GM18858 (cell line): ENCODE data around the gene MCF2L2.
"Not testable (repeated sequence)": the region's sequence is repeated elsewhere in the genome, so short reads cannot be mapped to it uniquely, and the experiment has no call there.

Experiments used
- ATAC-seq: cut with Tn5 transposase; IDR thresholded peaks from one replicate; pipeline ENCODE4 v1.9.1; 2021; ENCODE audit not compliant: unreplicated experiment

MCF2L2 gene

DNA sequence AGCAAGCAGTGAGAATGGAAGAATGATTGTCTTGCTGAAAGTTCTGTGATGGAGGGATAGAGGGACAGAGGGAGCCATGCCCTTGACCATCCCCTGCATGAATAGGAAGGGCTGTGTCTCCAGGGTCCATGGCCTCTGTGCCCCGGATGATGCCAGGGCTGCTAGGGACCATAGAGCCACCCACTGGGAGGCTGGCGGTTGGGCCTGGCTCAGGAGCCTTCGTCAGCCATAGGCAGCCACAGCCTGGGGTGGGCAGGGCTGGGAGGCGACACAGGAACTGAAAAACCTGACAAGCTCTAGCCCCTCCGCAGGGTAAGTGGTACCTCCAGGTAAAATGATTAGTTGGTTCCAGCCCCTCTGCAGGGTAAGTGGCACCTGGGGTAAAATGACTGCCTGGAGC, 246.8 kb downstream of the MCF2L2 start:
- no peak for ATAC-seq

DNA sequence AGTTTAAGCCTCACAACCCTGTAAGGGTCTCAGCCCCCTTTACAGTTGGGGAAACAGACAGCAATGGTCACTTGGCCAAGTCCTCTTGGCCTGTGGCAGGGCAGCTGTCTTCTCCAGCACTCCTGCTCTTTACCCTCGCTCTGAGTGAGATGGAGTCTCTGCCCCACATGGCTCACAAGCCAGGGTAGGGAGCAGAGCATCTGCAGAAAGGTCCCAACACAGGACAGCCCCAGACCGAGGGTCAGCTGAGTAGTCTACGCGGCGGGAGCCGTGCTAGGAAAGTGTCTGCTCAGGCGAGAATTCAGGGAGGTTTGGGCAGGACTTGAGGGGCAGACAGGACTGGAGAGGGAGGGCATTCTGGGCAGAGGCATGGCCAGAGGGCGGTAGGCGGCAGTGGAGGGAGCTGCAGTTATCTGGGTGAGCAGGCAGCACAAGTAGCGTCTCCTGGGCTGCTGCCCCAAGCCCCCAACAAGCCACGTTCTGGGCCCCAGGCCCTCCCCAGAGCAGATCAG, 247.6 kb downstream of the MCF2L2 start:
- ATAC-seq, result no peak

DNA sequence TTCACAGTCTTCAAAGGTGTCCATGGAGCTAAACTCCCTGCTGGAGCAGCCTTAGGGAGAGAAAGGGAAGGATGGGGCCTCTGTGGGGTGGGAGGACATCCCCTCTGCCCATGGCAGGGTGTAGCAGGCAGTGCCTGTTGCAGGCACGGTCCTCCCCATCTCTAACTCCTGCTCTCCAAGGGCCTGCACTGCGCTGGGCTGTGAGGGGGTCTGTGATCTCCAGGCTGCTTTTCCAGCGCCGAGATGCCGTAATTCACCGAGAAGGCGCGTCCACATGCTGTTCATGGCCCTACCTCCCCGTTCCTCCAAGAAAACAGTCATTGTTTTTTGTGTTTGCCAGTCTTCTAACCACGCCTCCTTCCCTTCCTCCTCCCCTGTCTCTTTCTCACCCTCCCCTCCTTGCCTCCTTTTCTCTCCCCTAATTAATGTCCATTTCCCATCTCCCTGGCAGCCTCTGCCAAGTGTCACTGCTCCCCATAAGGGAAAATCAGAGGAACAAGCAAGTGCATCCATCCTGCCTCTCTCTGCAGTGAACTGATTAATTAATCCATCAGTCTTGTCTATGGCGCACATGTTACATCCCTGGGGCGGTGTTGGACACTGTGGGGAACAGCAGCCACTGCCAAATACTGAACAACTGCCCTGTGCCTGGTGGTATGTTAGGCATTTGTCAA, 248.2 kb downstream of the MCF2L2 start:
- no peak for ATAC-seq

DNA sequence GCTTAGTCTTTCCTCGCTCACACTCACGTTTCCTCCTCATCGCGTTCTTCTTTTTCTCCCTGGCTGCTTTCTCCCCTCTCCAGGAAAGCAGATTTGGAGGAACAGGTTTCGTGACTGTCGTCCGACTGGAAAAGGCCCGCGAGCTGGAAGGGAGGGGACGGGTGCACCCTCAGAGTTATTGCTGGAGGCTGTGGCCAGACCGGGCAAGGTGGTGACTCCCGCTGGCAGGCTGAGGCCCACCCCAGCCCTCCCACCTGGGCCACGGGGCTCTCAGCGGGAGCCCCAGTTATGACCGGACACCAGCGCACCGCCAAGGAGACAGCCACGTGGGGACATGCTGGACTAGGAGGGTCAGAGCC, 248.9 kb downstream of the MCF2L2 start:
- not testable (repeated sequence) for ATAC-seq

DNA sequence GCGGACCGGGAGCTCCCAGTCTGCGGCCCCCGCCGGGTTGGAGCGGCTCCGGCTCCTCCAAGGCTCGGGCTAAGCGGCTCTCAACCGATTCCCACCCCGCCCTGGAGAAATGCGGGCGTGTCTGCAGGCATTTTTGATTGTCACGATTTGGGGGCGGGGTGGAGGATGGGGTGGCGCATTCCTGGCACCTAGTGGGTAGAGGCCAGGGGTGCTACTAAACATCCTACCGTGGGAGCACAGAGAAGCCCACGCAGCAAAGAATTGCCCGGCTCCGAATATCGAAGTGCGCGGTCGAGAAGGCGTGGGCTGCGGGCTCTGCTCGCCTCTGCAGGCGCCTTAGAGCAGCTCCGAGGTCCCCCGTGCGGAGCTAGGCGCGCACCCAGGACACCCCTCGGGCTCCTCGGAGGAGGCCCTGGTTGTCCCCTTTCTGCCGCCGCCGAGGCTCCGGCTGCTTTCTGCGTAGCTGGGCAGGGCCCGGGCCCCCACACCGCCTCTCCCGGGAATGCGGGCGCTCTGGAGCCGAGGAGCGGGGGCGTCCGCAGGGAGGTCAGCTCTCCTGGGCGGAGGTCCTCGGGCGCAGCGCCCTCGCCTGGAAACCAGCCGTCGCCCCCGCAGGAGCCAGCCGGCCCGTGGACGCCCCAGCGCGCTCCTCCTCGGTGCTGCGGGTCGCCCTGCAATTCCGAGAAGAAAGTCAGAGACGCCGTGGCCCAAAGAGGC, 249.4 kb downstream of the MCF2L2 start:
- ATAC-seq, result no peak

DNA sequence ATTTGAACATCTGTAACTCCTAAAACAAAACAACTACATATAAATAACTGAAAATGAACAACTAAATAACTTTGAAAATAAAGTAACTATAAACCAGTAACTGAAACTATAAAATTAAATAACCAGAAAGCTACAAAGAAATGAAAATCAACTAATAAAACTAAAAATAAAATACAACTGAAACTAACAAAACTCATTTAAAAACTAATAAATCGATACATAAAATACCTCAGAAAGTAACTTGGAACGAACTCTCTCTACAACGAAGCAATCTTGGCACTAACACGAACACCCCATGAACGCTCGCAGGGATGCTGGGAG, 249.9 kb downstream of the MCF2L2 start:
- no peak for ATAC-seq

DNA sequence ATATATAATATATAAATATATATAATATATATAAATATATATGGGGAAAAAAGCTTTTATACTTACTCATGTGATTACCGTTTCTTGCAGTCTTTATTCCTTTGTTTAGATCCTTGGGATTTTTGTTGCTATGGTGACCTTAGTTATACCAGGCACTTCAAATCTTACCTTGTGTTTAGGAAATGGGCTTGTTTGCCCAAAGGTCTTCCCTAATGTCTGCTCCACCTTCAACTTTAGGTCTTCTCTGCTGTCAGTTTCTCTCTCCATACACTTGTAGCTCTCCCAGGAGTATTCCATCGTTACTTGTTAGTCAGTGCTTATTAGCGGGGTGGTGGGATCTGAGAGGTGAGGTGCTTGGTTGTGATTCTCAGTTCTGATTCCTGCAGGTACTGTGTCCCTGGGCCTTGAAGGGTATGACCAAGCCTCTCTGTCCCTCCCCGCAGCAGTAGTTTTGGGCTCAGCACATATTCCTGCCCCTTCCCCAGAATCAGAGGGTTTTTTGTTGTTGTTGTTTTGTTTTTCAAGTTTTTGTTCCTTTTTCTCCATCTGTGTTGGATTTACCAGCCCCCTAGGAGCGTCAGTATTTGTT, 256.3 kb downstream of the MCF2L2 start:
- ATAC-seq, result no peak

DNA sequence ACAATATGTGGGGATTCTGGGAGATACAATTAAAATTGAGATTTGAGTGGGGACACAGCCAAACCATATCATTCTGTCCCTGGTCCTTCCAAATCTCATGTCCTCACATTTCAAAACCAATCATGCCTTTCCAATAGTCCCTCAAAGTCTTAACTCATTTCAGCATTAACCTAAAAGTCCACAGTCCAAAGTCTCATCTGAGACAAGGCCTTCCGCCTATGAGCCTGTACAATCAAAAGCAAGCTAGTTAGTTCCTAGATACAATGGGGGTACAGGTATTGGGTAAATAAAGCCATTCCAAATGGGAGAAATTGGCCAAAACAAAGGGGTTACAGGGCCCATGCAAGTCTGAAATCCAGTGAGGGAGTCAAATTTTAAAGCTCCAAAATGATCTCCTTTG, 260.4 kb downstream of the MCF2L2 start:
- ATAC-seq, result not testable (repeated sequence)

DNA sequence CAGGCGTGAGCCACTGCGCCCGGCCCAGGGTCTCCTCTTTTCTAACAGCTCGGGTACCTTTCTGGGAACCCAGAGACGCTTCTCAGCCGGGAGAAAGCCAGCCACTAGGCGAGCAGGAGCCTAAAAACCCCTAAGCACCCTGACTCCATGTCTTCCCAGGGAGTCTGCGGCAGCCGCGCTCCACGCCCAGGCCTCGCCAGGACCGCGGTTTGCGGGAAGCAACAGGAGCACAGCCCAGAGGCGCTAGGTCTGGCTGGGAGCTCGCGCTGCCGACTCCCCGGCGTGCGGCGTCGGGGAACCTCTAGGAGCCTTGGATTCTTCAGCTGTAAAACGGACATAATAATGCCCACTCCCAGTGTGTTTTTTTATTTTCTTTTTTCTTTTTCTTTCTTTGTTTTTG, 264.9 kb downstream of the MCF2L2 start:
- no peak for ATAC-seq

DNA sequence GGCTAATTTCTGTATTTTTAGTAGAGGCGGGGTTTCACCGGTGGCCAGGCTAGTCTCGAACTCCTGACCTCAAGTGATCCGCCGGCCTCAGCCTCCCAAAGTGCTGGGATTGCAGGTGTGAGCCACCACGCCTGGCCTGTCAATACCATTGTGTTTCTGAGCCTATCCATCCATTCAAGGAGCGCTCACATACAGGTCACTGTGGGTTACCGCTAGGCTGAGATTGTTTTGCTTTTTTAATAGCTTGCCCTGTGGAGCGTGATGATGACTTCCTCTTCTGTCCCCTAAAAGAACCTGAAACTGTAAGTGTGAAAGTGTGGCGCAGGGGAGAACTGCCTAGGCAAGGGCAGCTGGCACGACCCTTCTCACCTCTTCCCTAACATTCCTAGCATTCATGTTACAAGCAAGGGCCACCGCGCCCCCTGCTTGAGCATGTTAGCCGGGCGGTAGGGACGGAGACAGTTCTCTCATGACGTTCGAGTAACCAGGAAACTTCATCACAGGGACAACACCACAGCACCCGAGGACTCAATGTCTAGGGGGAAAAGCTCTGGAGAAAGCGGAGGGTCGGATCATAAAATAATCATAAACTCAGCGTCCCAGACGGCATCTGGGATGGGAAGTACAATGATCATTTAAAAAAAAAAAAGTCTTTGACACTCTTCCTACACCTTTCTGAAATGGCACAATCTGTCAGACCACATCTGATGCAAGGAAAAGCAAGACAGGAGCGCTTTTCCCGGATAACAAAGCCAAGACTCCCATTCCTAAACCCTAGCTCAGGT, 266.7 kb downstream of the MCF2L2 start:
- ATAC-seq, result peak; percentile 67

DNA sequence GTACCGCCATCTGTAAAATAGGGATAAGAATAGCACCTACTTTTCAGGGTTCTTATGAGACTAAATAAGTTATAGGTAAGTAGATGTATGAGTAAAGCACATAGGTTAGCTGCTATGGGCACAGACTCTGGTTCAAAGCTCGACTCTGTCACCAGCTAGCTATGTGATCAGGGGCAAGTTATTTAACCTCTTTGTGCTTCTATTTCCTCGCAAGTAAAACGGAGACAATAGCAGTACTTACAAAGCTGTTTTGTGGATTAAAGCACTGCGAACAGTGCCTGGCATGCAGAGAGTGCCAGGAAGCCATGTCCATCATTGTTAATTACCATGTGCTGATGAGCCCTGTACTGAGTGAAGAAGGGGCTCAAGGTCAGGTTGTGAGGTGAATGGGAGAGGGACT, 267.8 kb downstream of the MCF2L2 start:
- ATAC-seq, result no peak

DNA sequence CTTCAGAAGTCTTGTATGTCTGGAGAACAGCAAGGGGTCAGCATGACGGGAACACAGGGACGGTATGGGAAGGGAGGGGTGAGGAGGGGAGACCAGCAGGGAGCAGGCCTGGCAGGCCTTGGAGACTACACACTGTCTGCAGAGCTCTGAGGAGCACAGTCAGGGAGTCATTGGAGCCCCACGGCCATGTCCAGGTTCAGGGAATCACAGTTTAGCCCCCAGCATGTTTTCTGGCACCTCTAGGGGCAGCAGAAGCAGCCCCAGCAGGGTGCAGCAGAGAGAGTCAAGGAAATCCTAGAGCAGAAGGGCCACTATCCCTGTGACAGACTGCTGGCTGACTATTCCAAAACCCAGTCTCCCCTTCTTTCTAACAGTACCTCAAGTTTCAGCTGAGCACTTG, 269.1 kb downstream of the MCF2L2 start:
- ATAC-seq, result no peak

DNA sequence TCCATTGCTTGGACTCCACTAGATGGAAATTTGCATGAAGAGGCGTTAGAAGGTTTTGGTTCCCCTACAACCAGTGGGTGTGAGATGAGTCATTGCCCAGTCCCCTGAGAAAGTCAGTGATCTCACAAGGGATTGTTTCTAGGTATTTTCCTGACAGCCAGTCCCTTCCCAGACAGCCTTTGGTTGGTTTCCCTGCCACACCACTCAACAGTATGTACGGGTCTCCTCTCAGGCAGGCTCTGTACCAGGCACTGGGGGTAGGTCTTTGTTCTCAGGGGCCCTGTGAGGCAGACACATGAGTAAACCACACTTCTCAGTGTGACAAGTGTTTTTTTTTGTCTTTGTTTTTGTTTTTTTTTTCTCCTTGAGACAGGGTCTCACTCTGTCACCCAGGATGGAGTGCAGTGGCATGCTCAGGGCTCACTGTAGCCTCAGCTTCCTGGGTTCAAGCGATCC, 269.8 kb downstream of the MCF2L2 start:
- ATAC-seq, result peak; percentile 44

DNA sequence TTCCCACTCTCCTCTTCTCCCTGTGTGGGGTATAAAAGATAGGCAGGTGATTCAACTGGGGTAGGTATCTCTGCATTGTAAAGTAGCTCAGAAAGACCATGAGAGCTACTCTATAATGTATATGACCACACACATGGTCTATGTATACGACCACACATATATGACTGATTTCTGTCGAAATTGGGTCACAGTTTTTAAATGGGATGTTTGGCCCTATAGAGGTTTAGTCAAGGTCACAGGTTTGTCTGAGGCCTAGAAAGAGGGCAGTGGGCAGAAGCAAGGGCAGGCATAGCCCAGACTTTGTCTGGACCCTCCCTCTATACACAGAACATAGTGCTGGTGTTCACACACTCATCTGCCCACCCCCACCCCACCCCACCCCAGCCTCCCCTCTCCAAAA, 270.3 kb downstream of the MCF2L2 start:
- ATAC-seq, result peak; percentile 17

DNA sequence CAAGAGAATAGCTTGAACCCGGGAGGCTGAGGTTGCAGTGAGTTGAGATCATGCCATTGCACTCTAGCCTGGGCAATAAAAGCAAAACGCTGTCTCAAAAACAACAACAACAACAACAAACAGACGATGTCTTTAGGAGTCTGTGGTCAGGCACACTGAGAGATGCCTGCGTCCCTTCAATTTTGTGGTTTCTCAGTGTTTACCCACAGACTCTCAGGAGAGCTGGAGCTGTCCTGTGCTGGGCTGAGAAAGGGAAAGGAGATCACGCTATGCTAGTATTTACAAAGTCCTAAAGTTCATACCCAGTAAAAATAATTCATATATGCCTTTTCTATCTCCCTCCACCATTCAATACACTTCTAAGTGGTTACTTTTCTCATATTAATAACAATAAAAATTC, 272.2 kb downstream of the MCF2L2 start:
- ATAC-seq, result no peak

DNA sequence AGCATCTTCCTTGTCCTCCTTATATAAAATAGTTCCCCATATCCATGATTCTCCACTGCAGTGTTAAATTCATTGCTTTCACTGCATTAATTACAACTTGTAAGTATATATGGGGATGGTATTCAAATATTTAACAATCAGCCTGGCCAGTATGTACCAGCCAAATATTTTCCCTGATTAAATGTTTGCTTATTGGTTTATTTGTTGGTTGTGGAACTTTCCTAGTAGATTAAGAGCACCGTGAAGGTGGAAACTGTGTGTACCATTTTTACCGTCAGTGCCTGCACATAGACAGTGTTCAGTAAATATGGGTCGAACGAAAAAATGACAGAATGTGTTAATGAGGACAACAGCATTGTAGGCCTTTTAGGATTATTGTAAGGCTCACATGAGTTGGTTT, 272.9 kb downstream of the MCF2L2 start:
- no peak for ATAC-seq

DNA sequence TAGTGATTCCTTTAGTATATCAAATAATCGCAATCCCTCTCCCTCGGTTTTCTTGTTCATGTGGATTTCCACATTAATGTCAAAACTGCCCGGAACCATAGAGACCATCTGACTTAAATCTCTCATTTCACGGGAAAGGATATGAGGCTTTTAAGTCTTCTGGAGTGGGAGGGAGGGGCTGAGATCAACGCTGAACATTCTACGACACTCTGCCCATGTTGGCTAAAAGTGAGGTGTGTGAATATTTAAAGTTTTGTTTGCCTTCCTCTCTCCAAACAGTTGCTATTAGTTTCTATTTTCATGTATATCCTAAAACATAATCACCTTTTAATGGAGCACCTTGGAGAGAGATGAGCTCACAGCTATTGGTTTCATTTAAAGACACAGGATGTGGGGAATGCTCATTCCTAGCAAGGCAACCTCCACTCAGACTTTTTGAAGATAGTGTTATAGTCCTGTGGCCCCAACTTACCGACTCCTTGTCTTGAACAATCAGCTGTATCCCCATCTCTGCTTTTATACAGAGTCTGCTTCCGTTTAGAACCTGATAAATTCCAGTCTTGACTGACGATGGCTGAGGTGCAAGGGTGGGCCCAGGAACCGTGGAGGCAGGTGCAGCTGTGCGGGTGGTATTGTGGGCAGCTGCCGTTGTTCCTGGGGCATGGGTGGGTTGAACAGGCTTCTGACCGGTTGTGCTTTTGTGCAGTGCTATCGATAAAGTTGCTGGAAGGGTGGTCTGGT, 275.0 kb downstream of the MCF2L2 start:
- no peak for ATAC-seq

DNA sequence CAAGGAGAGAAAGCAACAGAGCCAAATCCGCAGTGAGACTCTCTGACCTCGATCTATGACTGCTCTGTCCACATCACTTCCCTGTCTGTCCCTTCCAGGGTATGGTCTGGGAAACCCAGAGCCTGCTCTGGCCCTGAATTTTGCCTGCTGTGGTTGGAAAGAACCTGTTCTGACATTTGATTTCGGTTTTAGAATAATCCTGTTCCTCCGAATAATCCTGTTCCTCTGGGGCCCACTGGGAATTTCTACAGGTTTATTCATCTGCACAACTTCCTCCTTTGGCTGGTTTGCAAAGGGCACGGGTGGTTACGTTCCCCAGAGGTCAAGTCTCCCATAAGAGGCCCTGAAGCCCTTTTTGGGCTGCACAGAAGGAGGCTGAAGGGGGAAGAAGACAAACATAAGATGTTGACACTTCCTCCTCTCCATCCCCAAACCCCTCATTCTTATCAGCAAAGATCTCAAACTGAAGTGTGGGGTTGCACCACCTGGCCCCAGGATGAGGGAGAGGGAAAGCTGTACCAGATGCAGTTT, 276.5 kb downstream of the MCF2L2 start:
- ATAC-seq, result no peak

DNA sequence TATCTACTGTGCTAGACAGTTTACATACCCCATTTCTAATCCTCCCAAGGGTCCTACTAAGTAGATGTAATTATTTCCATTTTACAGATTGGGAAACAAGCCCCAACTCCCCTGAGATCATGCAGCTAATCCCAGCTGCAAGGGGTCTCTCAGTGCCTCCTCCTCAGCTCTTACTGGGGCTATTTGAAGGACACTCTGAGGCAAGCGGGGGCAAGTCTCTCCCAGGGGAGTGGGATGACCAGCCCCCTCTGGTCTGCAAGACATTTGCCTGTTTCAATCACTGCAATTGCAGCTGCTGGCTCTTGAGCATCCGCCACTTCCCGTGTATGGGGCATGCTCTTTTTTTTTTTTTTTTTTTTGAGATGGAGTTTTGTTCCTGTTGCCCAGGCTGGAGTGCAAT, 277.3 kb downstream of the MCF2L2 start:
- no peak for ATAC-seq

DNA sequence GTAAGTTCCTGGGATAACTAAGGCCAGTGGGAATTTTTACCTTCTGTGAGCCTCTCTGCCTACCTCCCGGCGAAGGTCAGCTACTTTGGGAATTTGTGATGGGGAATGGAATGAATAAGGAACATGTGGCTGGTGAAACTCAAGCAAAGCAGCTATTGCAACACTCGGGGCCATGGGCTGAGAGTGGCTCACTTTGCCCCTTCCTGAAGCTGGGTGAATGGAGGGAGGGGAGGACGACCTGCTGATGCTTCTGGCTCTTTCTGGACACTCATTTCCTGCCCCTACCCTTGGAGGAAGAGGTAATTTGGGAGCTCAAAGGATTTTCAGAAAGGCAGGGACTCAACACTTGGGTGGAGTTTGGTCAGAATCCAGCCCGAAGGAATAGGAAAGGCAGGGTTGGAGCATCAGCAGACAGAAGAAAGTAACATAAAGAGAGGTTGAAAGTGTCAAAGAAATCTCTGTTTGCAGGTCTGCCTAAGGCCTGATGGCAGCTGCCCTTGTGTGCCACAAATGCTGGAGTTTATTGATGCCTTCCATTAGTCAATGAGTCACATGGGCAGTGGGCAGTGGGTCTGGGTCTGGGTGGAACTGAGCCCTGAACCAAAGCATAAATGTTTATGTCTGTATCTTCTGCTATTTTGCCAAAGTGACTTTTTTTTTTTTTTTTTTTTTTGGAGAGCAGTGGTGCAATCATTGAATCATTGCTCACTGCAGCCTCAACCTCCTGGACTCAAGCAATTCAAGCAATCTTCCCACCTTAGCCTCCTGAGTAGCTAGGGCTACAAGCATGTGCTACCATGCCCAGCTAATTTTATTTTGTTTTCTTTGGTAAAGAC, 278.3 kb downstream of the MCF2L2 start:
- ATAC-seq, result no peak
